PC-3 (cell line): ENCODE results near the gene EXOSC5. TPM values are rescaled to one million over a fixed set of nuclear protein-coding genes. Genes with fewer than 3 reads are reported as not detected.

Experiments
- ATAC-seq: fragments of 200-7000 bp; cut with Tn5 transposase; 2 replicates; pipeline ENCODE4 v1.9.1; 2020; ENCODE audit warnings: mild to moderate bottlenecking, moderate library complexity
- BruUV-seq: library from RNA; stranded (reverse); fragments of 400-500 nt; replicated peaks from 2 replicates; lab custom pipeline; 2021; lab: Mats Ljungman, UMichigan
- CTCF ChIA-PET: fragments of 300-600 bp; sonication (Branson Sonifier 250); formaldehyde crosslinking; loops from one replicate; lab custom pipeline; 2022; ENCODE audit warnings: antibody characterized with exemption; lab: Charles Lee
- POLR2A ChIA-PET: fragments of 300-600 bp; sonication (Branson Sonifier 250); formaldehyde crosslinking; loops from one replicate; lab custom pipeline; 2022; ENCODE audit warnings: antibody characterized with exemption; ENCODE audit not compliant: unreplicated experiment; lab: Charles Lee
- DNase-seq: peaks from one replicate; pipeline ENCODE4 v3.0.0-alpha.2; 2015
- H2AFZ ChIP-seq: fragments of 300-600 bp; sonication (generic); 2 replicates; pipeline ENCODE4 v1.6.0; 2016; ENCODE audit warnings: antibody characterized with exemption, low read length
- H3F3A ChIP-seq: fragments of 300-600 bp; sonication (generic); one replicate; pipeline ENCODE4 v1.6.0; 2017; ENCODE audit warnings: antibody characterized with exemption, low read length, control low read depth, mild to moderate bottlenecking; ENCODE audit not compliant: unreplicated experiment
- H3K27ac ChIP-seq: fragments of 300-600 bp; sonication (generic); 2 replicates; pipeline ENCODE4 v1.5.1; 2016; ENCODE audit warnings: mild to moderate bottlenecking, low read length
- H3K27me3 ChIP-seq: fragments of 300-600 bp; sonication (generic); 2 replicates; pipeline ENCODE4 v1.6.1; 2016; ENCODE audit warnings: low read length, mixed read lengths
- H3K36me3 ChIP-seq: fragments of 300-600 bp; sonication (generic); 2 replicates; pipeline ENCODE4 v1.6.1; 2016; ENCODE audit warnings: low read depth, mixed run types, low read length, mixed read lengths
- H3K4me1 ChIP-seq: fragments of 300-600 bp; sonication (generic); 2 replicates; pipeline ENCODE4 v1.5.1; 2016; ENCODE audit warnings: low read length; ENCODE audit not compliant: insufficient read depth
- H3K4me2 ChIP-seq: fragments of 300-600 bp; sonication (generic); 2 replicates; pipeline ENCODE4 v1.6.0; 2016; ENCODE audit warnings: low read length
- H3K4me3 ChIP-seq: fragments of 300-600 bp; sonication (generic); 2 replicates; pipeline ENCODE4 v1.5.1; 2016; ENCODE audit warnings: mild to moderate bottlenecking, low read length, mixed read lengths
- H3K79me2 ChIP-seq: fragments of 300-600 bp; sonication (generic); 2 replicates; pipeline ENCODE4 v1.6.1; 2017; ENCODE audit warnings: low read length, mixed read lengths
- H3K9ac ChIP-seq: fragments of 300-600 bp; sonication (generic); 2 replicates; pipeline ENCODE4 v1.6.0; 2016; ENCODE audit warnings: mild to moderate bottlenecking, low read length
- H3K9me2 ChIP-seq: fragments of 300-600 bp; sonication (generic); replicated peaks from 2 replicates; pipeline ENCODE4 v1.6.1; 2016; ENCODE audit warnings: mixed run types, low read length, mixed read lengths
- H3K9me3 ChIP-seq: fragments of 300-600 bp; sonication (generic); 2 replicates; pipeline ENCODE4 v1.6.1; 2016; ENCODE audit warnings: low read length, mixed read lengths
- H4K20me1 ChIP-seq: fragments of 300-600 bp; sonication (generic); 2 replicates; pipeline ENCODE4 v1.6.1; 2016; ENCODE audit warnings: low read length, mixed read lengths
- EZH2 ChIP-seq: fragments of 300-600 bp; sonication (generic); IDR thresholded peaks from one replicate; pipeline ENCODE4 v1.6.1; 2017; ENCODE audit warnings: antibody characterized with exemption, mild to moderate bottlenecking, low read length; ENCODE audit not compliant: unreplicated experiment
- EZH2phosphoT487 ChIP-seq: fragments of 300-600 bp; sonication (generic); IDR thresholded peaks from 2 replicates; pipeline ENCODE4 v1.6.1; 2018; ENCODE audit warnings: mild to moderate bottlenecking, antibody characterized with exemption, low read length, borderline replicate concordance
- intact Hi-C: fragments of 100-400 bp; cut with micrococcal nuclease; formaldehyde crosslinking; loops from 2 replicates; pipeline ENCODE4 v1.9.0; 2023
- total RNA-seq: library from RNA; depleted of rRNA; stranded (reverse); fragments of >200 nt; gene quantifications from 2 replicates; pipeline ENCODE4 v1.2.3, GENCODE V29; 2014
- TF ChIP-seq, protein P1 (sequence below): fragments of 300-600 bp; sonication (generic); conservative IDR thresholded peaks from 2 replicates; pipeline ENCODE4 v1.5.1; 2017; ENCODE audit warnings: antibody characterized with exemption, low read depth, mild to moderate bottlenecking, low read length

Gene EXOSC5
- total RNA-seq, 1 experiment from 2014 or later: 40.8 TPM

DNA sequence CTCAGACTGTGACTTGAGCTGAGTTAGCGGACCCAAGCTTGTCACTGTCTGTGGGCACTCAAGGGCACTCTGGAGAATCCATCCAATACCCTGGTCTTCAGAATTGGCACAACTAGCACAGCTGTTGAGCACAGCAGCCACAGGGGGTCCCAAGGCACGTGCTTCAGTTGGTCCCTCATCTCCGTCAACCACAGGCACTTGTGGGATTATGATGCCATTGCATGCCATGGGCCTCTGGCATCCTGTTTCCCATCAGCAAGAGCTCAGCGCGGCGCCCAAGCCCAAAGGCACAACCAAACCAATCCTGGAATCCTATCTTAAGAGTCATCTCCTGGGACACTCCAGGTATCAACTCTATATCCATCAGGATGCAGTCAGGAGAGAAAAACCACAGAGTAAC is 33.8 kb upstream of the EXOSC5 start:
- no peaks in the 10 kb centered on the region for H3K79me2 ChIP-seq
- no peak overlapping the region for H3K27ac ChIP-seq
- H3F3A ChIP-seq: no peaks in the 10 kb centered on the region
- H3K27me3 ChIP-seq: no peaks in the 10 kb centered on the region
- H2AFZ ChIP-seq: no peak overlapping the region
- H3K4me2 ChIP-seq: no peak overlapping the region
- no peaks in the 10 kb centered on the region for H3K9me2 ChIP-seq
- intact Hi-C loops: no loop called here
- H4K20me1 ChIP-seq: no peaks in the 10 kb centered on the region
- H3K4me1 ChIP-seq: no peaks in the 10 kb centered on the region
- CTCF ChIA-PET: no interaction called here
- H3K9me3 ChIP-seq: no peaks in the 10 kb centered on the region
- ATAC-seq: no peak
- H3K36me3 ChIP-seq: no peaks in the 10 kb centered on the region
- BruUV-seq: no TSS peak
- no peak overlapping the region for H3K9ac ChIP-seq
- no peak overlapping the region for H3K4me3 ChIP-seq
- TF ChIP-seq, protein P1, sequence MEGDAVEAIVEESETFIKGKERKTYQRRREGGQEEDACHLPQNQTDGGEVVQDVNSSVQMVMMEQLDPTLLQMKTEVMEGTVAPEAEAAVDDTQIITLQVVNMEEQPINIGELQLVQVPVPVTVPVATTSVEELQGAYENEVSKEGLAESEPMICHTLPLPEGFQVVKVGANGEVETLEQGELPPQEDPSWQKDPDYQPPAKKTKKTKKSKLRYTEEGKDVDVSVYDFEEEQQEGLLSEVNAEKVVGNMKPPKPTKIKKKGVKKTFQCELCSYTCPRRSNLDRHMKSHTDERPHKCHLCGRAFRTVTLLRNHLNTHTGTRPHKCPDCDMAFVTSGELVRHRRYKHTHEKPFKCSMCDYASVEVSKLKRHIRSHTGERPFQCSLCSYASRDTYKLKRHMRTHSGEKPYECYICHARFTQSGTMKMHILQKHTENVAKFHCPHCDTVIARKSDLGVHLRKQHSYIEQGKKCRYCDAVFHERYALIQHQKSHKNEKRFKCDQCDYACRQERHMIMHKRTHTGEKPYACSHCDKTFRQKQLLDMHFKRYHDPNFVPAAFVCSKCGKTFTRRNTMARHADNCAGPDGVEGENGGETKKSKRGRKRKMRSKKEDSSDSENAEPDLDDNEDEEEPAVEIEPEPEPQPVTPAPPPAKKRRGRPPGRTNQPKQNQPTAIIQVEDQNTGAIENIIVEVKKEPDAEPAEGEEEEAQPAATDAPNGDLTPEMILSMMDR: no peak
- TF ChIP-seq EZH2phosphoT487 (no peak), EZH2 (no peak)
- POLR2A ChIA-PET: no interaction called here
- no peak for DNase-seq

DNA sequence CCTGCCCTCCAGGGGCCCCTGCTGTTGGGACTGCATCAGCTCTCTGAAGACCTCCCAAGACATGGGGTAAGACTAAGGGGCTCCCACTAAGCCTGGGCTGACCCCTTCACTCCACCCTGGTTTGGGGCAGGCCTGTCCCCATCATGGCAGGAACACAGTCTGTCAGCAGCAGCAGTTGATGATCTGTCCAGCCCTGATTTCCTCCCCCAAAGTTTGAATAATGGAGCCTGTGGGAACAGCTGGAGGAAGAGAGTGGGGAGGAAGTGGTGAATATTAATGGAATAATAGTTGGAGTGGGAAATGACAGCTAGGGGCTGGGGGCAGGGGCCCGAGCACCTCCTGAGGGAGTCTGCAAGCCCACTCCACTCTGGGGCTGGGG is 31.3 kb upstream of the EXOSC5 start:
- no peaks in the 10 kb centered on the region for H3K4me1 ChIP-seq
- H3K9me2 ChIP-seq: no peaks in the 10 kb centered on the region
- H3K9ac ChIP-seq: no peak overlapping the region
- no peaks in the 10 kb centered on the region for H4K20me1 ChIP-seq
- ChIA-PET CTCF (no interaction called here), POLR2A (no interaction called here)
- no peak overlapping the region for H3K4me2 ChIP-seq
- no peaks in the 10 kb centered on the region for H3K79me2 ChIP-seq
- no peaks in the 10 kb centered on the region for H3K36me3 ChIP-seq
- H3K4me3 ChIP-seq: no peak overlapping the region
- no peaks in the 10 kb centered on the region for H3K27me3 ChIP-seq
- H2AFZ ChIP-seq: no peak overlapping the region
- intact Hi-C loops: no loop called here
- no peaks in the 10 kb centered on the region for H3K9me3 ChIP-seq
- no peak for TF ChIP-seq EZH2phosphoT487
- no peak for TF ChIP-seq EZH2
- TF ChIP-seq, protein P1: no peak
- H3K27ac ChIP-seq: no peak overlapping the region
- no peak for ATAC-seq
- no peak for DNase-seq
- no TSS peak for BruUV-seq
- no peaks in the 10 kb centered on the region for H3F3A ChIP-seq

DNA sequence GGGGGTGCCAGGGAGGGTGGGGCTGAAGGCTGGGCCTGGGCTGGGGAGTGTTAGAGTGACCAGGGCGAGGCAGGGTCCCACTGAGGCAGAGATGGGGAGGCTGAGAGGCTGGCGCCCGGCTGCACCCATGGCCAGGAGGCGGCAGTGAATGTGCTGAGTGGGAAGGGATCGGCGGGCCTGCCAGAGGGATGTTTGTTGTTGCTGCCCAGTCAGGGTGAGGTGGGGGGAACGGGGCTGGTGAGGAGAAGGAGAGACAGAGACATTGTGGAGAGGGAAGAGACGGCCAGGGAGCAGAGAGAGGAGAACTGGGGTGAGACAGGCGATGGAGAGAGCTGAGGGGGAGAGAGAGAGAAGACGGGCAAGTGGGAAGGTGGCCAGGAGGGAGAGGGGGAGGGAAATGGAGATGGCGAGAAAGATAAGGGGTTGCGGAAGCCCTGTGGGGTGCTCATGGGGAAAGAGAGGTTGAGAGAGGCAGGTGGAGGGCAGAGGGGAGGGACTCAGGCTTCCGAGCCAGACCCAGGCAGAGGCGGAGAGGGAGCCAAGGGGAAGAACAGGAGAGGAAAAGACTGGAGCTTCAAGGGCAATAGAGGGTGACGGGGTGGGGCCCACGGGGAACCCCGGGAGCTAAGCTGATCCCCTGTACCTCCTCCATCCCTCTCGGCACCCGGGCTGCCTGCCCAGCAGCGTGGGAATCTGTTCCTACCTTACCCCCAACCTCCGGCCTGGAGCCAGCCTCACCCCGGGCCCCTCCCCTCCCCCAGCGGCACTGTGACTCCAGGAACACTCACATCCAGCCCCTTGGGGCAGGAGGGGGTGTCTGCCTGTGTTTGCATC is 30.7 kb upstream of the EXOSC5 start:
- Histone ChIP-seq H4K20me1 (no peaks in the 10 kb centered on the region), H3K36me3 (no peaks in the 10 kb centered on the region), H3K9ac (no peak overlapping the region), H3K4me1 (no peaks in the 10 kb centered on the region), H3K9me2 (no peaks in the 10 kb centered on the region), H3K79me2 (no peaks in the 10 kb centered on the region), H3K4me3 (no peak overlapping the region), H3K27me3 (no peaks in the 10 kb centered on the region), H3K4me2 (no peak overlapping the region), H3K27ac (no peak overlapping the region), H2AFZ (no peak overlapping the region), H3K9me3 (no peaks in the 10 kb centered on the region), H3F3A (no peaks in the 10 kb centered on the region)
- ChIA-PET POLR2A (no interaction called here), CTCF (no interaction called here)
- BruUV-seq: no TSS peak
- no peak for DNase-seq
- intact Hi-C loops: no loop called here
- TF ChIP-seq EZH2phosphoT487 (no peak), EZH2 (no peak)
- TF ChIP-seq, protein P1: no peak
- ATAC-seq: no peak; the same call in 1 of the 2 replicates
